CD14-positive monocyte (primary cell): ENCODE data around the gene PLCB1. TPM values are rescaled to one million over a fixed set of nuclear protein-coding genes. Genes with fewer than 3 reads are reported as not detected.

Experiments used
- DNase-seq, 3 donors: peaks; one replicate each; pipeline ENCODE4 v3.0.0-alpha.2; 2011 to 2022
- H2AFZ ChIP-seq: 2 replicates; pipeline ENCODE4 v1.6.0; 2012; ENCODE audit warnings: mild to moderate bottlenecking, low read depth, low read length, inconsistent platforms; ENCODE audit not compliant: insufficient read depth, poor library complexity, severe bottlenecking
- H3K27ac ChIP-seq, 2 donors: 1 replicate in 1 of 2; 2 replicates in 1 of 2; pipeline ENCODE4 v1.5.1; 2012 to 2013; ENCODE audit warnings: low read length in 2 of 2, control low read depth in 1 of 2, inconsistent platforms in 1 of 2, low read depth in 1 of 2, mild to moderate bottlenecking in 1 of 2
- H3K27me3 ChIP-seq, 2 donors: one replicate each; pipeline versions ENCODE4 v1.6.0 to v1.6.1; 2011 to 2013; ENCODE audit warnings: low read length in 2 of 2; ENCODE audit not compliant: control insufficient read depth in 2 of 2, insufficient read depth in 2 of 2
- H3K36me3 ChIP-seq, 2 donors: replicated peaks in 1 of 2; 1 replicate in 1 of 2; 2 replicates in 1 of 2; pipeline versions ENCODE4 v1.5.1 to v1.6.1; 2012 to 2013; ENCODE audit warnings: low read length in 2 of 2, control low read depth in 1 of 2, inconsistent platforms in 1 of 2, mild to moderate bottlenecking in 1 of 2; ENCODE audit not compliant: insufficient read depth in 2 of 2, control insufficient read depth in 1 of 2
- H3K4me1 ChIP-seq, 2 donors: 1 replicate in 1 of 2; 2 replicates in 1 of 2; pipeline versions ENCODE4 v1.5.1 to v1.6.1; 2012 to 2013; ENCODE audit warnings: low read length in 2 of 2, control low read depth in 1 of 2, inconsistent platforms in 1 of 2, mild to moderate bottlenecking in 1 of 2, moderate library complexity in 1 of 2; ENCODE audit not compliant: insufficient read depth in 2 of 2, control insufficient read depth in 1 of 2
- H3K4me2 ChIP-seq: replicated peaks from 2 replicates; pipeline ENCODE3; 2012; ENCODE audit warnings: low read length, moderate library complexity, mild to moderate bottlenecking; ENCODE audit not compliant: poor library complexity, severe bottlenecking; ENCODE audit errors: extremely low read depth
- H3K4me3 ChIP-seq, 3 experiments: fragments of 200-600 bp in 1 of 3; sonication (generic) in 1 of 3; replicated peaks in 1 of 3; 1 replicate in 2 of 3; 2 replicates in 1 of 3; pipeline ENCODE4 v1.5.1; 2011 to 2013; ENCODE audit warnings: low read length in 3 of 3, mild to moderate bottlenecking in 3 of 3, control low read depth in 2 of 3, low read depth in 2 of 3, inconsistent platforms in 1 of 3, moderate library complexity in 1 of 3
- H3K79me2 ChIP-seq: 2 replicates; pipeline ENCODE4 v1.6.0; 2012; ENCODE audit warnings: mild to moderate bottlenecking, control low read depth, inconsistent platforms, low read length, moderate library complexity; ENCODE audit not compliant: insufficient read depth
- H3K9ac ChIP-seq: 2 replicates; pipeline ENCODE4 v1.6.0; 2017; ENCODE audit warnings: low read length, mild to moderate bottlenecking; ENCODE audit not compliant: insufficient read depth, poor library complexity, severe bottlenecking
- H3K9me3 ChIP-seq, 2 donors: replicated peaks in 1 of 2; 1 replicate in 1 of 2; 2 replicates in 1 of 2; pipeline versions ENCODE4 v1.5.1 to v1.6.1; 2012 to 2013; ENCODE audit warnings: low read length in 2 of 2, control low read depth in 1 of 2; ENCODE audit not compliant: control insufficient read depth in 1 of 2, insufficient read depth in 1 of 2
- H4K20me1 ChIP-seq: 2 replicates; pipeline ENCODE4 v1.6.0; 2012; ENCODE audit warnings: mild to moderate bottlenecking, low read length, control low read depth, moderate library complexity; ENCODE audit not compliant: insufficient read depth
- H3K27ac Mint-ChIP-seq, 7 donors: one replicate each; pipeline ENCODE4 v1.8.0; 2020; ENCODE audit warnings: mild to moderate bottlenecking in 7 of 7, mixed read lengths in 7 of 7, moderate library complexity in 6 of 7, inconsistent platforms in 2 of 7
- H3K27me3 Mint-ChIP-seq, 3 donors: one replicate each; pipeline ENCODE4 v1.8.0; 2021 to 2022; ENCODE audit warnings: low read depth in 3 of 3, mild to moderate bottlenecking in 3 of 3, mixed read lengths in 3 of 3, moderate library complexity in 3 of 3, inconsistent platforms in 1 of 3
- H3K36me3 Mint-ChIP-seq, 2 donors: one replicate each; pipeline ENCODE4 v1.8.0; 2020; ENCODE audit warnings: mixed read lengths in 2 of 2, inconsistent platforms in 1 of 2, mild to moderate bottlenecking in 1 of 2
- H3K4me1 Mint-ChIP-seq: one replicate; pipeline ENCODE4 v1.8.0; 2020; ENCODE audit warnings: mild to moderate bottlenecking, mixed read lengths
- H3K4me3 Mint-ChIP-seq, 2 donors: one replicate each; pipeline ENCODE4 v1.8.0; 2020; ENCODE audit warnings: mild to moderate bottlenecking in 2 of 2, mixed read lengths in 2 of 2, moderate library complexity in 1 of 2
- H3K9me3 Mint-ChIP-seq, 7 donors: one replicate each; pipeline ENCODE4 v1.8.0; 2020 to 2022; ENCODE audit warnings: mixed read lengths in 7 of 7, mild to moderate bottlenecking in 6 of 7, moderate library complexity in 6 of 7, inconsistent platforms in 2 of 7
- CTCF ChIP-seq: fragments of 200-600 bp; IDR thresholded peaks from one replicate; pipeline ENCODE4 v1.8.0; 2022; ENCODE audit warnings: antibody characterized with exemption, mild to moderate bottlenecking
- WGBS: methylation state at CpG from one replicate; pipeline ENCODE4 v1.1.5; 2013; ENCODE audit warnings: missing lambda C conversion rate; ENCODE audit not compliant: insufficient coverage; 5-methylcytosine and 5-hydroxymethylcytosine counted together
- intact Hi-C, 2 donors: fragments of 100-400 bp; cut with micrococcal nuclease; formaldehyde crosslinking; loops; one replicate each; pipeline versions ENCODE4 v1.15.0 to v1.15.1; 2023
- polyA plus RNA-seq, 3 donors: library from polyadenylated mRNA; depleted of rRNA in 1 of 3; unstranded in 2 of 3; stranded (reverse) in 1 of 3; fragments of 300-500 nt in 2 of 3; fragments of >200 nt in 1 of 3; fragmentation: Illumina TruSeq in 2 of 3; gene quantifications; 1 replicate in 2 of 3; 2 replicates in 1 of 3; pipeline ENCODE4 v1.2.3, GENCODE V29; 2012 to 2021

The PLCB1 gene
- polyA plus RNA-seq, 3 donors, result 8.6 to 16.4 (median 13.2) TPM

- H3K36me3 ChIP-seq, result no peaks in the 10 kb centered on the region
- H3K27ac ChIP-seq, result peak overlapping the region in 1 of 2 donors; percentile 79
- TF ChIP-seq CTCF, result no peak
- intact Hi-C loops, result no loop called here
- Mint-ChIP-seq H3K36me3 (no peaks in the 10 kb centered on the region), H3K4me1 (peaks cover 44% of the 10 kb centered on the region), H3K9me3 (peaks cover 0 to 6% (median 2%) of the 10 kb centered on the region in 7 donors), H3K4me3 (peak overlapping the region; percentile 47 to 88), H3K27ac (peak overlapping the region in 3 of 7 donors; percentile 50 to 74 (median 67)), H3K27me3 (no peaks in the 10 kb centered on the region)
- H3K9me3 ChIP-seq, result no peaks in the 10 kb centered on the region
- WGBS, result 0% methylated on average over 1 of the region's 1 CpG
- H2AFZ ChIP-seq, result peak overlapping the region; percentile 70
- peak in 1 of 3 donors; percentile 36 for DNase-seq
- peaks cover 11% of the 10 kb centered on the region for H3K79me2 ChIP-seq
- peaks cover 21 to 41% of the 10 kb centered on the region in 2 donors for H3K4me1 ChIP-seq
- H3K9ac ChIP-seq, result peak overlapping the region; percentile 53
- H3K4me2 ChIP-seq, result peak overlapping the region; percentile 71
- H3K27me3 ChIP-seq, result no peaks in the 10 kb centered on the region
- H4K20me1 ChIP-seq, result no peaks in the 10 kb centered on the region
- H3K4me3 ChIP-seq, result peak overlapping the region; percentile 46 to 85 (median 81)
Observed at GRCh38 chr20:8352486-8352885, 220.4 kb downstream of the PLCB1 start.

- H3K27ac ChIP-seq, result peak overlapping the region in 1 of 2 donors; percentile 79
- Mint-ChIP-seq H3K9me3 (peaks cover 0 to 8% (median 2%) of the 10 kb centered on the region in 7 donors), H3K27me3 (no peaks in the 10 kb centered on the region), H3K4me1 (peaks cover 45% of the 10 kb centered on the region), H3K27ac (peak overlapping the region in 1 of 7 donors; percentile 30), H3K36me3 (peaks cover 0 to 5% of the 10 kb centered on the region in 2 donors), H3K4me3 (no peak overlapping the region)
- DNase-seq, result no peak
- no peak overlapping the region for H3K9ac ChIP-seq
- H2AFZ ChIP-seq, result no peak overlapping the region
- H3K79me2 ChIP-seq, result peaks cover 16% of the 10 kb centered on the region
- WGBS, result no CpG with 5 or more reads among the region's 2 CpGs
- no peak for TF ChIP-seq CTCF
- H3K4me1 ChIP-seq, result peaks cover 24 to 42% of the 10 kb centered on the region in 2 donors
- H4K20me1 ChIP-seq, result no peaks in the 10 kb centered on the region
- no peaks in the 10 kb centered on the region for H3K27me3 ChIP-seq
- H3K4me2 ChIP-seq, result no peak overlapping the region
- H3K36me3 ChIP-seq, result no peaks in the 10 kb centered on the region
- H3K4me3 ChIP-seq, result no peak overlapping the region
- no peaks in the 10 kb centered on the region for H3K9me3 ChIP-seq
- intact Hi-C loops, result no loop called here
Observed at GRCh38 chr20:8353512-8353911, 221.4 kb downstream of the PLCB1 start.
